CD4-positive, CD25-positive, alpha-beta regulatory T cell (primary cell): Measurements from ENCODE around the gene SLC16A4. TPM values are rescaled to one million over a fixed set of nuclear protein-coding genes. Genes with fewer than 3 reads are reported as not detected.
A peak's percentile ranks its signal among the peaks of the same experiment; 100 is the strongest.

Experiments used
- ATAC-seq, 2 donors: fragments of 150-1000 bp; cut with Tn5 transposase; one replicate each; pipeline ENCODE4 v1.10.0; 2021; ENCODE audit warnings: low read depth in 2 of 2, moderate number of reproducible peaks in 2 of 2, moderate library complexity in 1 of 2
- DNase-seq, 3 donors: peaks; one replicate each; pipeline versions ENCODE4 v3.0.0 to v3.0.0-alpha.2; 2012 to 2022; ENCODE audit warnings: mixed read lengths in 1 of 3
- H3K27ac ChIP-seq: one replicate; pipeline ENCODE4 v1.7.0; 2013; ENCODE audit warnings: mild to moderate bottlenecking, low read length; ENCODE audit not compliant: insufficient read depth, poor library complexity, severe bottlenecking
- H3K27me3 ChIP-seq: one replicate; pipeline ENCODE4 v1.7.0; 2013; ENCODE audit warnings: low read length; ENCODE audit not compliant: control insufficient read depth, insufficient read depth
- H3K36me3 ChIP-seq: one replicate; pipeline ENCODE4 v1.7.0; 2013; ENCODE audit warnings: mild to moderate bottlenecking, low read length, moderate library complexity; ENCODE audit not compliant: control insufficient read depth, insufficient read depth
- H3K4me1 ChIP-seq: 2 replicates; pipeline ENCODE4 v1.7.0; 2013; ENCODE audit warnings: mild to moderate bottlenecking, low read length; ENCODE audit not compliant: insufficient read depth, control insufficient read depth, poor library complexity, severe bottlenecking
- H3K4me3 ChIP-seq: one replicate; pipeline ENCODE4 v1.7.0; 2013; ENCODE audit warnings: low read depth, mild to moderate bottlenecking, low read length, moderate library complexity
- H3K9me3 ChIP-seq, 2 experiments: 1 replicate in 1 of 2; 2 replicates in 1 of 2; pipeline ENCODE4 v1.7.0; 2013; ENCODE audit warnings: low read length in 2 of 2, mild to moderate bottlenecking in 1 of 2, moderate library complexity in 1 of 2; ENCODE audit not compliant: control insufficient read depth in 2 of 2
- H3K27ac Mint-ChIP-seq, 3 donors: one replicate each; pipeline ENCODE4 v1.8.0; 2020 to 2022; ENCODE audit warnings: mild to moderate bottlenecking in 3 of 3, mixed read lengths in 3 of 3, moderate library complexity in 2 of 3
- H3K27me3 Mint-ChIP-seq: one replicate; pipeline ENCODE4 v1.8.0; 2022; ENCODE audit warnings: mild to moderate bottlenecking, mixed read lengths
- H3K36me3 Mint-ChIP-seq: one replicate; pipeline ENCODE4 v1.8.0; 2020; ENCODE audit warnings: mixed read lengths
- H3K4me1 Mint-ChIP-seq, 4 donors: one replicate each; pipeline ENCODE4 v1.8.0; 2020 to 2022; ENCODE audit warnings: mixed read lengths in 4 of 4, mild to moderate bottlenecking in 1 of 4
- H3K4me3 Mint-ChIP-seq, 4 donors: one replicate each; pipeline ENCODE4 v1.8.0; 2020 to 2022; ENCODE audit warnings: mild to moderate bottlenecking in 4 of 4, mixed read lengths in 4 of 4, moderate library complexity in 3 of 4
- H3K9me3 Mint-ChIP-seq, 7 donors: one replicate each; pipeline ENCODE4 v1.8.0; 2020 to 2022; ENCODE audit warnings: mixed read lengths in 7 of 7, mild to moderate bottlenecking in 3 of 7, moderate library complexity in 2 of 7
- polyA plus RNA-seq, 4 donors: library from polyadenylated mRNA; unstranded; fragments of 300-500 nt; fragmentation: Illumina TruSeq; gene quantifications; one replicate each; pipeline ENCODE4 v1.2.3, GENCODE V29; 2021
- total RNA-seq: library from RNA; stranded (reverse); gene quantifications from one replicate; pipeline ENCODE4 v1.2.3, GENCODE V29; 2022

Gene SLC16A4
- total and polyA plus RNA-seq, 5 donors from 2014 or later, result 0.31 to 0.73 (median 0.65) TPM; not detected in 1

- H3K27ac ChIP-seq, result no peak overlapping the region
- ATAC-seq (no peak), DNase-seq (no peak)
- H3K4me1 ChIP-seq, result peaks cover 66% of the 10 kb centered on the region
- H3K4me3 Mint-ChIP-seq, result peak overlapping the region in 2 of 4 donors; percentile 42 to 61
- H3K4me3 ChIP-seq, result peak overlapping the region; percentile 45
- no peaks in the 10 kb centered on the region for H3K27me3 ChIP-seq
- H3K36me3 Mint-ChIP-seq, result peaks cover 26% of the 10 kb centered on the region
- H3K27ac Mint-ChIP-seq, result peak overlapping the region in 1 of 3 donors; percentile 49
- H3K27me3 Mint-ChIP-seq, result no peaks in the 10 kb centered on the region
- H3K4me1 Mint-ChIP-seq, result peaks cover 45 to 84% (median 72%) of the 10 kb centered on the region in 4 donors
- H3K36me3 ChIP-seq, result peaks cover 20% of the 10 kb centered on the region
- peaks cover 0 to 2% (median 0%) of the 10 kb centered on the region in 7 donors for H3K9me3 Mint-ChIP-seq
- no peaks in the 10 kb centered on the region for H3K9me3 ChIP-seq
Observed at GRCh38 chr1:110348771-110349170, 42.1 kb downstream of the SLC16A4 start.

- Histone ChIP-seq H3K4me3 (peak overlapping the region; percentile 41), H3K27ac (no peak overlapping the region), H3K36me3 (peaks cover 24% of the 10 kb centered on the region), H3K4me1 (peaks cover 74% of the 10 kb centered on the region), H3K9me3 (no peaks in the 10 kb centered on the region), H3K27me3 (no peaks in the 10 kb centered on the region)
- no peak for ATAC-seq
- Mint-ChIP-seq H3K4me3 (peak overlapping the region in 3 of 4 donors; percentile 31 to 62 (median 61)), H3K27ac (no peak overlapping the region), H3K36me3 (peaks cover 32% of the 10 kb centered on the region), H3K27me3 (no peaks in the 10 kb centered on the region), H3K4me1 (peaks cover 44 to 85% (median 72%) of the 10 kb centered on the region in 4 donors), H3K9me3 (peaks cover 0 to 2% (median 0%) of the 10 kb centered on the region in 7 donors)
- DNase-seq, result no peak
Observed at GRCh38 chr1:110348050-110348449, 42.8 kb downstream of the SLC16A4 start.

GRCh38 chr1:110347182-110347893, 43.5 kb downstream of the SLC16A4 start:
- H3K36me3 Mint-ChIP-seq, result peaks cover 37% of the 10 kb centered on the region
- Histone ChIP-seq H3K9me3 (no peaks in the 10 kb centered on the region), H3K4me3 (no peak overlapping the region), H3K4me1 (peaks cover 81% of the 10 kb centered on the region), H3K36me3 (peaks cover 30% of the 10 kb centered on the region), H3K27me3 (no peaks in the 10 kb centered on the region), H3K27ac (no peak overlapping the region)
- H3K9me3 Mint-ChIP-seq, result peaks cover 0 to 2% (median 0%) of the 10 kb centered on the region in 7 donors
- peak overlapping the region in 1 of 3 donors; percentile 49 for H3K27ac Mint-ChIP-seq
- no peaks in the 10 kb centered on the region for H3K27me3 Mint-ChIP-seq
- DNase-seq (no peak), ATAC-seq (no peak)
- H3K4me3 Mint-ChIP-seq, result peak overlapping the region in 1 of 4 donors; percentile 42
- peaks cover 44 to 91% (median 79%) of the 10 kb centered on the region in 4 donors for H3K4me1 Mint-ChIP-seq

- DNase-seq (no peak), ATAC-seq (no peak)
- Histone ChIP-seq H3K27me3 (no peaks in the 10 kb centered on the region), H3K4me1 (peaks cover 86% of the 10 kb centered on the region), H3K4me3 (no peak overlapping the region), H3K36me3 (peaks cover 33% of the 10 kb centered on the region), H3K27ac (no peak overlapping the region), H3K9me3 (no peaks in the 10 kb centered on the region)
- Mint-ChIP-seq H3K27me3 (no peaks in the 10 kb centered on the region), H3K9me3 (peaks cover 0 to 2% (median 0%) of the 10 kb centered on the region in 7 donors), H3K36me3 (peaks cover 37% of the 10 kb centered on the region), H3K4me3 (peak overlapping the region in 1 of 4 donors; percentile 70), H3K27ac (peak overlapping the region in 1 of 3 donors; percentile 25), H3K4me1 (peaks cover 44 to 95% (median 77%) of the 10 kb centered on the region in 4 donors)
Observed at GRCh38 chr1:110346690-110347089, 44.1 kb downstream of the SLC16A4 start.

GRCh38 chr1:110345480-110345879, 45.3 kb downstream of the SLC16A4 start:
- H3K4me3 Mint-ChIP-seq, result peak overlapping the region; percentile 12 to 80 (median 68)
- peak overlapping the region in 1 of 3 donors; percentile 35 for H3K27ac Mint-ChIP-seq
- DNase-seq (no peak), ATAC-seq (no peak)
- H3K27me3 Mint-ChIP-seq, result no peaks in the 10 kb centered on the region
- Histone ChIP-seq H3K4me1 (peaks cover 87% of the 10 kb centered on the region), H3K27ac (no peak overlapping the region), H3K9me3 (no peaks in the 10 kb centered on the region), H3K4me3 (peak overlapping the region; percentile 76), H3K27me3 (no peaks in the 10 kb centered on the region), H3K36me3 (peaks cover 44% of the 10 kb centered on the region)
- H3K36me3 Mint-ChIP-seq, result peaks cover 49% of the 10 kb centered on the region
- peaks cover 39 to 95% (median 74%) of the 10 kb centered on the region in 4 donors for H3K4me1 Mint-ChIP-seq
- peaks cover 0 to 2% (median 0%) of the 10 kb centered on the region in 7 donors for H3K9me3 Mint-ChIP-seq

- Histone ChIP-seq H3K9me3 (no peaks in the 10 kb centered on the region), H3K27ac (no peak overlapping the region), H3K4me1 (peaks cover 82% of the 10 kb centered on the region), H3K4me3 (peak overlapping the region; percentile 76), H3K27me3 (no peaks in the 10 kb centered on the region), H3K36me3 (peaks cover 44% of the 10 kb centered on the region)
- Mint-ChIP-seq H3K36me3 (peaks cover 49% of the 10 kb centered on the region), H3K27me3 (no peaks in the 10 kb centered on the region), H3K4me1 (peaks cover 35 to 89% (median 69%) of the 10 kb centered on the region in 4 donors), H3K9me3 (peaks cover 0 to 2% (median 0%) of the 10 kb centered on the region in 7 donors), H3K27ac (peak overlapping the region; percentile 56 to 76 (median 73)), H3K4me3 (peak overlapping the region in 2 of 4 donors; percentile 58 to 60)
- ATAC-seq (no peak), DNase-seq (no peak)
Observed at GRCh38 chr1:110344152-110344551, 46.7 kb downstream of the SLC16A4 start.

GRCh38 chr1:110343249-110343648, 47.6 kb downstream of the SLC16A4 start:
- no peaks in the 10 kb centered on the region for H3K27me3 ChIP-seq
- peak overlapping the region in 2 of 4 donors; percentile 33 to 60 for H3K4me3 Mint-ChIP-seq
- H3K27ac ChIP-seq, result no peak overlapping the region
- no peaks in the 10 kb centered on the region for H3K27me3 Mint-ChIP-seq
- H3K9me3 Mint-ChIP-seq, result peaks cover 0 to 2% (median 0%) of the 10 kb centered on the region in 7 donors
- DNase-seq, result no peak
- H3K36me3 Mint-ChIP-seq, result peaks cover 45% of the 10 kb centered on the region
- H3K9me3 ChIP-seq, result no peaks in the 10 kb centered on the region
- peaks cover 44% of the 10 kb centered on the region for H3K36me3 ChIP-seq
- no peak for ATAC-seq
- H3K27ac Mint-ChIP-seq, result peak overlapping the region; percentile 45 to 76 (median 50)
- peak overlapping the region; percentile 76 for H3K4me3 ChIP-seq
- H3K4me1 ChIP-seq, result peaks cover 75% of the 10 kb centered on the region
- H3K4me1 Mint-ChIP-seq, result peaks cover 27 to 80% (median 61%) of the 10 kb centered on the region in 4 donors
